ENCODE data around the gene ABHD16A.
"Not testable (repeated sequence)": the region's sequence is repeated elsewhere in the genome, so short reads cannot be mapped to it uniquely, and the experiment has no call there.

Gene ABHD16A

DNA sequence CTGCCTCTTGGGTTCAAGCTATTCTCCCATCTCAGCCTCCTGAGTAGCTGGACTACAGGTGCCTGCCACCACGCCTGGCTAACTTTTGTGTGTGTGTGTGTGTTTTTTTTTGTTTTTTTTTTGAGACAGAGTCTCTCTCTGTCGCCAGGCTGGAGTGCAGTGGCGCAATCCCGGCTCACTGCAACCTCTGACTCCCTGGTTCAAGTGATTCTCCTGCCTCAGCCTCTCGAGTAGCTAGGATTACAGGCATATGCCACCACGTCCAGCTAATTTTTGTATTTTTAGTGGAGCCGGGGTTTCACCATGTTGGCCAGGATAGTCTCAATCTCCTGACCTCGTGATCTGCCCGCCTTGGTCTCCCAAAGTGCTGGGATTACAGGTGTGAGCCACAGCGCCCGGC, 6.0 kb upstream of the ABHD16A start:
- H3K36me3 ChIP-seq (ENCODE audit: insufficient read depth, low read length); H3K4me2 ChIP-seq (ENCODE audit: low read length); H3K4me1 ChIP-seq (ENCODE audit: control insufficient read depth, insufficient read depth, low read length); H3K4me3 ChIP-seq (ENCODE audit: low read length); H3K9ac ChIP-seq (ENCODE audit: low read depth, low read length); H3K9me3 ChIP-seq (replicated peaks; ENCODE audit: low read length); H3K27me3 ChIP-seq (ENCODE audit: control insufficient read depth, insufficient read depth, low read length): not testable (repeated sequence)

DNA sequence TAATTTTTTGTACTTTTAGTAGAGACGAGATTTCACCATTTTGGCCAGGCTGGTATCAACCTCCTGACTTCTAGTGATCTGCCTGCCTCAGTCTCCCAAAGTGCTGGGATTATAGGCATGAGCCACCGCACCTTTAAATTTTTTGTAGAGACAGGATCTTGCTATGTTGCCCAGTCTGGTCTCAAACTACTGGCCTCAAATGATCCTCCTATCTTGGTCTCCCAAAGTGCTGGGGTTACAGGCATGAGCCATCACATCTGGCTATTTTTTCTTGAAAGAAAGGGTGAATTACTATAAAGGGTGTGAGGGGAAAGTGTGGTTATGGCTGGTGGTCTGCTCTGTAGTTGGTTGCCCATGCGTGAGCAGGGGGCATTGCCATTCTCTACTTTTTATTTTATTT, 5.1 kb upstream of the ABHD16A start:
- H3K9ac ChIP-seq (ENCODE audit: low read depth, low read length): no peak overlapping the region

DNA sequence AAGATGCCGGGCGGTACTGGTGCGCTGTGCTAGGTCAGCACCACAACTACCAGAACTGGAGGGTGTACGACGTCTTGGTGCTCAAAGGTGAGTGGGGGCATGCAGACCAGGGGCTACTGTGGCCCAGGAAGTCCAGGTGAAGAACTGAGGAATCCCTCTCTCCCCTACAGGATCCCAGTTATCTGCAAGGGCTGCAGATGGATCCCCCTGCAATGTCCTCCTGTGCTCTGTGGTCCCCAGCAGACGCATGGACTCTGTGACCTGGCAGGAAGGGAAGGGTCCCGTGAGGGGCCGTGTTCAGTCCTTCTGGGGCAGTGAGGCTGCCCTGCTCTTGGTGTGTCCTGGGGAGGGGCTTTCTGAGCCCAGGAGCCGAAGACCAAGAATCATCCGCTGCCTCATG, 4.6 kb upstream of the ABHD16A start:
- no peak overlapping the region for H3K4me2 ChIP-seq (ENCODE audit: low read length)
- H3K4me3 ChIP-seq (ENCODE audit: low read length): no peak overlapping the region
- no peaks in the 10 kb centered on the region for H3K36me3 ChIP-seq (ENCODE audit: insufficient read depth, low read length)
- H3K9me3 ChIP-seq (replicated peaks; ENCODE audit: low read length): no peaks in the 10 kb centered on the region
- H3K4me1 ChIP-seq (ENCODE audit: control insufficient read depth, insufficient read depth, low read length): peaks cover 8% of the 10 kb centered on the region
- H3K9ac ChIP-seq (ENCODE audit: low read depth, low read length): no peak overlapping the region
- H3K27me3 ChIP-seq (ENCODE audit: control insufficient read depth, insufficient read depth, low read length): no peaks in the 10 kb centered on the region

More for the DNA sequence above, 5.1 kb upstream of the ABHD16A start:
- Histone ChIP-seq H3K27me3 (ENCODE audit: control insufficient read depth, insufficient read depth, low read length) (peaks cover 2% of the 10 kb centered on the region), H3K4me2 (ENCODE audit: low read length) (no peak overlapping the region), H3K4me1 (ENCODE audit: control insufficient read depth, insufficient read depth, low read length) (peaks cover 8% of the 10 kb centered on the region), H3K4me3 (ENCODE audit: low read length) (no peak overlapping the region), H3K9me3 (replicated peaks; ENCODE audit: low read length) (no peaks in the 10 kb centered on the region), H3K36me3 (ENCODE audit: insufficient read depth, low read length) (no peaks in the 10 kb centered on the region)

DNA sequence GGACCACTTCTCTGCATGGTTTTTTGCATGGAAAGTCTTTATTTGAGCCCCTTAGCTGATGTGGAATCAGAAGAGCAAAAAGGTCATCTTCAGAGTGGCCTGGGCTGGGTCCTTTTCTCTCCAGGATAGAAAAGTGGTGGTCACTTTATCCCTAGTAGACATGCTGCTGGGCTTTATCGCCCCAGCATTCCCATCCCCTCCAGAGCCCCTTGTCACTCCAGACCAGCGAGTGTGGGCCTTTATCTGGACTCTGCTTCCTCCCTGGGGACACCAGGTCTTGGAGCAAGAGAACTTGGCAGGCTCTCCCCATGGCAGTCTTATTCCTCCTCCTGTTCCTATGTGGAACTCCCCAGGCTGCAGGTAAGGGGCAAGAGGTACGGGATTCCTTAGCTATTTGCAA, 3.5 kb upstream of the ABHD16A start, which contains the start of gene LY6G6F:
TSS of gene LY6G6F (plus strand) at position 268 of the 400 bp plus-strand sequence. CDS start at position 309, 41 bp downstream.
- no peak within 1 kb of the TSS for H3K4me2 ChIP-seq (ENCODE audit: low read length)
- H3K4me1 ChIP-seq (ENCODE audit: control insufficient read depth, insufficient read depth, low read length): peaks cover 15% of the 10 kb centered on the region
- no peaks in the 10 kb centered on the region for H3K36me3 ChIP-seq (ENCODE audit: insufficient read depth, low read length)
- no peaks in the 10 kb centered on the region for H3K9me3 ChIP-seq (replicated peaks; ENCODE audit: low read length)
- no peak within 1 kb of the TSS for H3K4me3 ChIP-seq (ENCODE audit: low read length)
- no peaks in the 10 kb centered on the region for H3K27me3 ChIP-seq (ENCODE audit: control insufficient read depth, insufficient read depth, low read length)
- H3K9ac ChIP-seq (ENCODE audit: low read depth, low read length): no peak within 1 kb of the TSS

DNA sequence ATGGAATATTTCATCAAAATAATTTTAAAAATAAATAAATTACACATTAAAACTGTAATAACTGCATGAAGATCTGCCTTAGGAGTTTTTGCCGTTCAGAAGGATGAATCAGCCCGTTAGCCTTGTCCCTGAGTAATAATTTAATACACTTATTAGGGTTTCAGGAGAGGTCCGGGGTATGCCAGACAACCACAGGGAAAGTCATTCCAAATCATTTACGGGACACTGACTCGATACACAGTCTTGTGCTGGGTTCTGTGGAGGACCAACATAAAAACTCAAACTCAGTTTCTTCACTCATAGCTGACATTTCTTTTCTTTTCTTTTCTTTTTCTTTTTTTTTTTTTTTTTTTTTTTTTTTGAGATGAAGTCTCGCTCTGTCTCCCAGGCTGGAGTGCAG, 2.8 kb upstream of the ABHD16A start:
- H3K27me3 ChIP-seq (ENCODE audit: control insufficient read depth, insufficient read depth, low read length): no peaks in the 10 kb centered on the region
- peaks cover 21% of the 10 kb centered on the region for H3K4me1 ChIP-seq (ENCODE audit: control insufficient read depth, insufficient read depth, low read length)
- H3K4me2 ChIP-seq (ENCODE audit: low read length): no peak overlapping the region
- H3K9me3 ChIP-seq (replicated peaks; ENCODE audit: low read length): no peaks in the 10 kb centered on the region
- H3K9ac ChIP-seq (ENCODE audit: low read depth, low read length): no peak overlapping the region
- H3K4me3 ChIP-seq (ENCODE audit: low read length): no peak overlapping the region
- H3K36me3 ChIP-seq (ENCODE audit: insufficient read depth, low read length): no peaks in the 10 kb centered on the region

DNA sequence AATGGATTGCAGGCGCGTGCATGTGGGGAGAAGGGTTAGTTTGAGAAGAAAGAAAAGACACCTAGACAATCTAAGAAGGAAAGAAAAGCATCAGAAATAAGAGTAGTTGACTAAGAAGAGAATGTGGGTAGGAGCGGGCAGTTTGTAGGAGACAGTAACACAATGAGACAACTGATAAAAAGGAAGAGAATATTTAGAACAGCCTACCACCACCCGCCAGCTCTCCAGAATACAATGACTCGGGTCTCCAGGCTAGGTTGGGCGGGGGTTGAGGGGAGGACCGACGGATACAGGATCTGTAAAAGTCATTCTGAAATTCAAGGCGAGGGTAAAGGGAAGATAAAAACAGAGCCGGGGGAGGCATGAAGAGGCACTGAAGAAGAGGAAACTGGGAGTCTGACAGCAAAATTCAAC, 712 bp downstream of the ABHD16A start:
- peak overlapping the region; percentile 95 for H3K9ac ChIP-seq (ENCODE audit: low read depth, low read length)
- peak overlapping the region; percentile 80 for H3K4me2 ChIP-seq (ENCODE audit: low read length)

DNA sequence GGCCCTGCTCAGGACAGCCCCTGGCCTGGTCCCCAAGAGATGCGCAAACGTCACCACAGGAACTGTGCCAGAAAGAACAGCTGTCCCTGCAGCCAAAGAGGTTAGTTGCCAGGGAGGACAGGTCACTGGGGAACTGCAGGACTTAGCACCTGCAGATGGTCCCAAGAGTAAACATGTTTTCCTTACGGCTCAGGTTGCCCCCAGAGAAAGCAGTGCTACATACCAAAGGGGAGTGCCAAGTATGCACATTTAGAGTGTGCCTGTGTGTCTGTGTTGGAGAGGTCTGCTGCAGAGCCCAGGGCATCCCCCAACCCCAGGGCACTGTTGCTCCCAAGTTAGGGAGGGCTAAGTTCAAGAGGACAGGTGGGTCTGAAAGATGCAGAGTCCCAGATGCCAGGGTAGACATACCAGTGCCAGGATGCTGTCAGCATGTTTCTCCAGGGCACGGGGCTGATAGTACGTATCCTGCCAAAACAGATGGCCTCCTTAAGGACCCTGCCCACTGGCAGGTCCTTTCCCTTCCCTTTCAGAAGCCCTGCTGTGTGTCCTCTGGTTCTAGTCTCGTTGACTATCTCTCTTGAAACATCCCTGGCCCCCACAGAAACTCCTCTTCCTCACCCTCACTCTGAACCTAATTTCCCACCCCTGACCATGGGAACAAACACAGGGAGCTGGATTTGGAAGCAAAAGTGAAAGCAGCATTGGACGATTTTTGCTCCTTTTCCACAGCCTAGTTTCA, 1.3 kb downstream of the ABHD16A start:
- Histone ChIP-seq H3K27me3 (ENCODE audit: control insufficient read depth, insufficient read depth, low read length) (no peaks in the 10 kb centered on the region), H3K9ac (ENCODE audit: low read depth, low read length) (peak overlapping the region; percentile 95)

More for the DNA sequence above, 712 bp downstream of the ABHD16A start:
- no peaks in the 10 kb centered on the region for H3K9me3 ChIP-seq (replicated peaks; ENCODE audit: low read length)
- H3K4me1 ChIP-seq (ENCODE audit: control insufficient read depth, insufficient read depth, low read length): peaks cover 24% of the 10 kb centered on the region
- H3K27me3 ChIP-seq (ENCODE audit: control insufficient read depth, insufficient read depth, low read length): no peaks in the 10 kb centered on the region
- H3K4me3 ChIP-seq (ENCODE audit: low read length): peak overlapping the region; percentile 91
- H3K36me3 ChIP-seq (ENCODE audit: insufficient read depth, low read length): peaks cover 4% of the 10 kb centered on the region

DNA sequence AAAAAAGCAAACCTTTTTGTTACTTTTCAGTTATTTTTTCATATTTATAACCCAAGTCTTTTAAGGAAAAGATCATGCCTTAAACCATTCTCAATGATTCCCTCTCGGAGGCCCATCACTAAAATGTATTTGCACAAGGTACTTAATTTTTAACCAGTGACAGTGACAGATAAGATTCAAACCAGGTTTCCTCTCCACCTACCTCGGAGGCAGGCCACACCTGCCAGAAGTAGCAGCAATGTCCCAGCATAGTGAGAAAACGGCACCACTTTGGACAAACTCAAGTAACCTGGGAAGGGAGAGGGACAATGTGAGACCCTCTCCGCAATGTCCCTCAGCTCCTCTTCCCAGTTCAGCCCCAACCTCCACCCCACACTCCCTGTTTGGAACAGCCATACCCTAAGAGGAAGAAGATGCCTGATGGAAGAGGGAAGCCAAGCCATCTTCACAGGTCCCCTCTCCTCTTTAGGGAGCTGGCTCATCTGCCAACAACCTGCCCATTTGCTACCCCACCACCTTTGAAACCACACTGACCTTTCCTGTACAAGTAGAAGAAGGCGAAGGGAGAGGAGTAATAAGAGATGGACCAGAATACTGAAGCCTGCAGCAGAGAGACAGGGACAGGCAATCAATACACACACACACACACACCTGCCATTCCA, 2.3 kb downstream of the ABHD16A start:
- Histone ChIP-seq H3K9me3 (replicated peaks; ENCODE audit: low read length) (no peaks in the 10 kb centered on the region), H3K9ac (ENCODE audit: low read depth, low read length) (peak overlapping the region; percentile 13), H3K4me3 (ENCODE audit: low read length) (no peak overlapping the region), H3K27me3 (ENCODE audit: control insufficient read depth, insufficient read depth, low read length) (no peaks in the 10 kb centered on the region), H3K36me3 (ENCODE audit: insufficient read depth, low read length) (peaks cover 10% of the 10 kb centered on the region), H3K4me1 (ENCODE audit: control insufficient read depth, insufficient read depth, low read length) (peaks cover 24% of the 10 kb centered on the region), H3K4me2 (ENCODE audit: low read length) (peak overlapping the region; percentile 80)

More for the DNA sequence above, 1.3 kb downstream of the ABHD16A start:
- peaks cover 6% of the 10 kb centered on the region for H3K36me3 ChIP-seq (ENCODE audit: insufficient read depth, low read length)
- H3K4me2 ChIP-seq (ENCODE audit: low read length): peak overlapping the region; percentile 80
- H3K4me3 ChIP-seq (ENCODE audit: low read length): peak overlapping the region; percentile 91
- H3K4me1 ChIP-seq (ENCODE audit: control insufficient read depth, insufficient read depth, low read length): peaks cover 24% of the 10 kb centered on the region
- H3K9me3 ChIP-seq (replicated peaks; ENCODE audit: low read length): no peaks in the 10 kb centered on the region

DNA sequence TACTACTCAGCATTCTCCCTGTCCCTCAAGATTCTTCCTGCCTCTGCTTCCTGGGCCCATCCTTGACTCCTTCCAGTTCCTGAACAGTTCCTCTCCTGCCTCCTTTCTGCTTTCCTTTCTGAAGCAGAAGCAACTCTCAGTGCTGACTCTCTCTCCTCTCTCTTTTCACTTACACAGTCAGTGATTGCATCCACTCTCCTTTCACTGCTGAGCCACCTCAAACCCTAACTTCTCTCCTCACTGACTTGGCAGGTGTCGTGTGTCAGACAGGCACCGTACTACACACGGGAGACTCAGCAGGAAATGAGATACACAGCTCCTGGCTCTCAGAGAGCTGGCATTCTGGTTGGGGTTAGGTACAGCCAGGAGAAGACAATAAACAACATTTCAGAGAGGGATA, 5.6 kb downstream of the ABHD16A start:
- H3K4me2 ChIP-seq (ENCODE audit: low read length): no peak overlapping the region
- H3K4me1 ChIP-seq (ENCODE audit: control insufficient read depth, insufficient read depth, low read length): peaks cover 16% of the 10 kb centered on the region
- H3K9ac ChIP-seq (ENCODE audit: low read depth, low read length): no peak overlapping the region
- no peaks in the 10 kb centered on the region for H3K27me3 ChIP-seq (ENCODE audit: control insufficient read depth, insufficient read depth, low read length)
- no peaks in the 10 kb centered on the region for H3K9me3 ChIP-seq (replicated peaks; ENCODE audit: low read length)
- H3K36me3 ChIP-seq (ENCODE audit: insufficient read depth, low read length): peaks cover 28% of the 10 kb centered on the region
- no peak overlapping the region for H3K4me3 ChIP-seq (ENCODE audit: low read length)

DNA sequence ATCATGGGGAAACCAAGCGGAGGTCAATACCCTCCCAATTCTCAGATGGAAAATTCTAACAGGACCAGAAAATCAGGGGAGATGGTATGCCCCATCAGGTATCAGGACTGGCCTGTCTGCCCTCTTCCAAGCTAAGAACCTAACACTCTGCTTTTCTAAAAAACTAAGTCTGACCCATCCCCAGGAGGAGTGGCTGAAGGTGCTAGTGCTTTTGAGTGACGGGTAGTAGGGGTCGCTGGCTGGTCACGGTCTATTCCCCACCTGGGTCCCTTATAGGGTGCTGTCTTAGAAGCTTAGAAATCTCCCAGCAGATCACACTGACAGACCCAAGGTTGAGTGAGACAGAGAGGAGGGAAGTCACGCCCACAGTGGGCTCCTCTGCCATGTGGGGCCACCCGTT, 9.6 kb downstream of the ABHD16A start:
- H3K4me2 ChIP-seq (ENCODE audit: low read length): no peak overlapping the region
- H3K9ac ChIP-seq (ENCODE audit: low read depth, low read length): no peak overlapping the region
- peaks cover 56% of the 10 kb centered on the region for H3K36me3 ChIP-seq (ENCODE audit: insufficient read depth, low read length)
- H3K9me3 ChIP-seq (replicated peaks; ENCODE audit: low read length): no peaks in the 10 kb centered on the region
- H3K4me1 ChIP-seq (ENCODE audit: control insufficient read depth, insufficient read depth, low read length): peaks cover 2% of the 10 kb centered on the region
- H3K4me3 ChIP-seq (ENCODE audit: low read length): no peak overlapping the region
- no peaks in the 10 kb centered on the region for H3K27me3 ChIP-seq (ENCODE audit: control insufficient read depth, insufficient read depth, low read length)

DNA sequence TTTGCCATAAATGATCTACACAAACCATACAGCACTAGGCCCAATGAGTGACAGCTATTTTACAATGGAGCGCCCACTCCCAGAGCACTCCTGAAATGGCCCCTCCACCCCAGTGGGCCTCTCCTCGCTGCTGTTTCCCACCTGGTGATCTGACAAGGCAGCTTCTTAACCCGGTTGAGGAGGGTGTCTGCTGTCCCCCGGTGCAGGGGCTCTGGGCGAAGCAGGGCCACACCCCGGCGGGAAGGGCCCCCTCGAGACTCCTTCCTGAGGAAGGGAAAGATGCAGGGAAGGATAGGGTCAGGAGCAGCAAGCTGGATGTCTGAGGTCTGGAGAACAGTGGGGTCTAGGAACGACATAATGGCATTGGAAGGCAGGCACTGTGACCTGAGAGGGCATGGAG, 10.2 kb downstream of the ABHD16A start:
- H3K36me3 ChIP-seq (ENCODE audit: insufficient read depth, low read length): peaks cover 63% of the 10 kb centered on the region
- H3K9me3 ChIP-seq (replicated peaks; ENCODE audit: low read length): no peaks in the 10 kb centered on the region
- H3K27me3 ChIP-seq (ENCODE audit: control insufficient read depth, insufficient read depth, low read length): no peaks in the 10 kb centered on the region
- H3K4me2 ChIP-seq (ENCODE audit: low read length): no peak overlapping the region
- no peak overlapping the region for H3K9ac ChIP-seq (ENCODE audit: low read depth, low read length)
- H3K4me3 ChIP-seq (ENCODE audit: low read length): no peak overlapping the region
- H3K4me1 ChIP-seq (ENCODE audit: control insufficient read depth, insufficient read depth, low read length): peaks cover 2% of the 10 kb centered on the region

DNA sequence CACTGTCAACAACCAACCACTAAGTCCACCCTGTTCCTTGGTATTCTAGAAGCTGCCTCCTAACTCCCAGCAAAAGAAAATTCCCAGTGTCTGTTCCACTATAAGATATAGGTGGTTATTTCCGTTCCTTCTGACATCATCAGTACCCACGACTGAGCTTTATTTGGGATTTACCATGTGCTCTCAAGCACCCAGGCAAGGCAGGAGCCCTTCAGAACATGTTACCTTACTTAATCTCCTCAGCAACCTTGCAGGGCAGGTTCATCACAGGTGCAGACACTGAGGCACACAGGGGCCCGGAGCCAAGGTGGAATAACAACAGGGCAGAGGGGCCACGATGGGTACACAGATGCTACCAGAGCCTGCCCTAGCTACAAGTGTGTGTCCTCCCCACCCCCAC, 10.8 kb downstream of the ABHD16A start:
- H3K36me3 ChIP-seq (ENCODE audit: insufficient read depth, low read length): peaks cover 68% of the 10 kb centered on the region
- H3K4me3 ChIP-seq (ENCODE audit: low read length): no peak overlapping the region

More for the DNA sequence above, 10.8 kb downstream of the ABHD16A start:
- Histone ChIP-seq H3K9ac (ENCODE audit: low read depth, low read length) (no peak overlapping the region), H3K4me1 (ENCODE audit: control insufficient read depth, insufficient read depth, low read length) (no peaks in the 10 kb centered on the region), H3K27me3 (ENCODE audit: control insufficient read depth, insufficient read depth, low read length) (no peaks in the 10 kb centered on the region), H3K9me3 (replicated peaks; ENCODE audit: low read length) (no peaks in the 10 kb centered on the region), H3K4me2 (ENCODE audit: low read length) (no peak overlapping the region)

All from skeletal muscle satellite cell (primary cell).